ENCODE results near the gene GRAMD4.

Gene GRAMD4

DNA sequence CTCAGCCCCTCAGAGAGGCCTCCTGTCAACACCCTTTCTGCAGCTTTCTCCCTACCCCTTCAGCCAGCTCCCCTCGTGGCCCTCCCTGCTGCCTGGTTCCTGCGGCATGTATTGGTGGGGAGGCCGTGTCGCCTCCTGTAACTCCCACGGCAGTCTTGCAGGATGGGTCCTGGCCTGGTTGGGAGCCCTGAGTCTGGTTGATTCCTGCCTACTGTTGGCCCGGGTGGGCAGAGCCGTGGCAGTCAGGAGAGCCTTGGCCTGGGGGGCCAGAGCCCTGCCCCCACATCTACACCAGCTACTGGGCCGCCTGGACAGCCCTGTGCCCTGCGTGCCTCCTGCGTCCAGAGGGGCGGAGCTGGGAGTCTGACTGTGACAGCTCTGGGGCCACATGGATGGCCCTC lies 30.3 kb upstream of the GRAMD4 start:
- Histone ChIP-seq H3K27me3 (ENCODE audit: insufficient read depth, low read length) (no peaks in the 10 kb centered on the region), H3K9me2 (ENCODE audit: low read depth, low read length) (no peaks in the 10 kb centered on the region), H3K4me2 (ENCODE audit: low read length) (peak overlapping the region; percentile 61), H3F3A (ENCODE audit: insufficient read depth, low read length) (no peaks in the 10 kb centered on the region), H3K4me1 (ENCODE audit: insufficient read depth, low read length, severe bottlenecking) (peaks cover 70% of the 10 kb centered on the region), H3K9ac (ENCODE audit: low read length) (peak overlapping the region; percentile 49; the same call in 1 of the 2 replicates), H4K20me1 (ENCODE audit: insufficient read depth, low read length) (no peaks in the 10 kb centered on the region), H3K4me3 (ENCODE audit: low read depth, low read length, poor library complexity, severe bottlenecking) (peak overlapping the region; percentile 47), H2AFZ (ENCODE audit: low read length) (no peak overlapping the region), H3K79me2 (ENCODE audit: insufficient read depth, low read length) (no peaks in the 10 kb centered on the region), H3K27ac (ENCODE audit: low read depth, low read length, poor library complexity, severe bottlenecking) (peak overlapping the region; percentile 70), H3K36me3 (ENCODE audit: insufficient read depth, low read length) (no peaks in the 10 kb centered on the region), H3K9me3 (ENCODE audit: low read length) (no peaks in the 10 kb centered on the region)
- no peak for TF ChIP-seq EZH2 (IDR thresholded peaks at IDR 0.05; ENCODE audit: borderline replicate concordance, low read length)
- TF ChIP-seq, protein P1, sequence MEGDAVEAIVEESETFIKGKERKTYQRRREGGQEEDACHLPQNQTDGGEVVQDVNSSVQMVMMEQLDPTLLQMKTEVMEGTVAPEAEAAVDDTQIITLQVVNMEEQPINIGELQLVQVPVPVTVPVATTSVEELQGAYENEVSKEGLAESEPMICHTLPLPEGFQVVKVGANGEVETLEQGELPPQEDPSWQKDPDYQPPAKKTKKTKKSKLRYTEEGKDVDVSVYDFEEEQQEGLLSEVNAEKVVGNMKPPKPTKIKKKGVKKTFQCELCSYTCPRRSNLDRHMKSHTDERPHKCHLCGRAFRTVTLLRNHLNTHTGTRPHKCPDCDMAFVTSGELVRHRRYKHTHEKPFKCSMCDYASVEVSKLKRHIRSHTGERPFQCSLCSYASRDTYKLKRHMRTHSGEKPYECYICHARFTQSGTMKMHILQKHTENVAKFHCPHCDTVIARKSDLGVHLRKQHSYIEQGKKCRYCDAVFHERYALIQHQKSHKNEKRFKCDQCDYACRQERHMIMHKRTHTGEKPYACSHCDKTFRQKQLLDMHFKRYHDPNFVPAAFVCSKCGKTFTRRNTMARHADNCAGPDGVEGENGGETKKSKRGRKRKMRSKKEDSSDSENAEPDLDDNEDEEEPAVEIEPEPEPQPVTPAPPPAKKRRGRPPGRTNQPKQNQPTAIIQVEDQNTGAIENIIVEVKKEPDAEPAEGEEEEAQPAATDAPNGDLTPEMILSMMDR (IDR thresholded peaks at IDR 0.05; ENCODE audit: low read length): no peak

DNA sequence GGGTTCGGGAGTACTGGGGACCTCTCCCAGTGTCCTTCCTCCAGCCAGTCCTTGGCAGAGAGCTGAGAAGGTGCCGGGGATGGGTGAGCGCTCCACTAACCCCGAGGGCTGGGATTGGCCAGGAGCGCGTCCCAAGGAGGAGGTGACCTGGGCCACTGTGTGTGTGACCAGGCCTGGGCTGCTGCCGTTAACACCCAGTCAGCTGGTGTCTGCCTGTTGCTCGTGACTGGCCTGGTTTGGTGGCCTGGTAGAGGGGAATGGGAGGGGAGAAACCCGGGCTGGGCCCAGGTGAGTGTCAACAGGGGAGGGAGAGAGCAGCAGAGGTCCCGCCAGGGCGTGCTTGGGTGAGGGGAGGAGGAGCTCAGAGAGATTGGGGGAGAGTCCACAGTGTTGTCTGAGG lies 29.9 kb upstream of the GRAMD4 start:
- H3K9me2 ChIP-seq (ENCODE audit: low read depth, low read length): no peaks in the 10 kb centered on the region
- peak overlapping the region; percentile 61; the same call in 1 of the 2 replicates for H3K4me2 ChIP-seq (ENCODE audit: low read length)
- H3K27ac ChIP-seq (ENCODE audit: low read depth, low read length, poor library complexity, severe bottlenecking): peak overlapping the region; percentile 70
- H3K36me3 ChIP-seq (ENCODE audit: insufficient read depth, low read length): no peaks in the 10 kb centered on the region
- H3F3A ChIP-seq (ENCODE audit: insufficient read depth, low read length): no peaks in the 10 kb centered on the region
- H3K4me1 ChIP-seq (ENCODE audit: insufficient read depth, low read length, severe bottlenecking): peaks cover 70% of the 10 kb centered on the region
- H4K20me1 ChIP-seq (ENCODE audit: insufficient read depth, low read length): no peaks in the 10 kb centered on the region
- H3K27me3 ChIP-seq (ENCODE audit: insufficient read depth, low read length): no peaks in the 10 kb centered on the region
- H3K9me3 ChIP-seq (ENCODE audit: low read length): no peaks in the 10 kb centered on the region
- no peak overlapping the region for H3K4me3 ChIP-seq (ENCODE audit: low read depth, low read length, poor library complexity, severe bottlenecking)
- TF ChIP-seq, protein P1 (IDR thresholded peaks at IDR 0.05; ENCODE audit: low read length): no peak
- no peak for TF ChIP-seq EZH2 (IDR thresholded peaks at IDR 0.05; ENCODE audit: borderline replicate concordance, low read length)
- no peak overlapping the region; the same call in 1 of the 2 replicates for H3K9ac ChIP-seq (ENCODE audit: low read length)
- H2AFZ ChIP-seq (ENCODE audit: low read length): no peak overlapping the region
- H3K79me2 ChIP-seq (ENCODE audit: insufficient read depth, low read length): no peaks in the 10 kb centered on the region

DNA sequence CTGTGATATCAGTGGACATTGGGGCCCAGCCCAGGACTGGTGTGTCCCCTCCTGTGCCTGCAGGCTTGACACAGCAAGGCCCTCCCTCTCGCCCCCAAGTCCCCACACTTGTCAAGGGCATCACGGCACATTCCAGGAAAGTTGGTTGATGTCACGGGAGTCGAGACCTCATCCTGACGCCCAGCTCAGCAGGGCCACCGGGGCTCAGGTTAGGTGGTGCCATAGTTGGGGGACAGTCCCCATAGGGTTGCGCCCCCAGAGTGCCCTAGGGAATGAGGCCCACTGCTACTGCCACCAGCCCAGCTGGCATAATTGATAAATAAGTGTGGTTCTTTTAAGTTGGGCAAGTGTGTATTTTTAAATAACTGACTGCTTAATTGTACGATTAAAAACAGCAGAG lies 28.3 kb upstream of the GRAMD4 start:
- H3K9me2 ChIP-seq (ENCODE audit: low read depth, low read length): no peaks in the 10 kb centered on the region
- peak overlapping the region; percentile 40; the same call in 1 of the 2 replicates for H3K4me2 ChIP-seq (ENCODE audit: low read length)
- peaks cover 66% of the 10 kb centered on the region for H3K4me1 ChIP-seq (ENCODE audit: insufficient read depth, low read length, severe bottlenecking)
- H3K27me3 ChIP-seq (ENCODE audit: insufficient read depth, low read length): no peaks in the 10 kb centered on the region
- H4K20me1 ChIP-seq (ENCODE audit: insufficient read depth, low read length): no peaks in the 10 kb centered on the region
- H3K9me3 ChIP-seq (ENCODE audit: low read length): no peaks in the 10 kb centered on the region
- no peaks in the 10 kb centered on the region for H3F3A ChIP-seq (ENCODE audit: insufficient read depth, low read length)
- peak overlapping the region; percentile 67 for H3K27ac ChIP-seq (ENCODE audit: low read depth, low read length, poor library complexity, severe bottlenecking)
- no peak overlapping the region for H2AFZ ChIP-seq (ENCODE audit: low read length)
- H3K36me3 ChIP-seq (ENCODE audit: insufficient read depth, low read length): no peaks in the 10 kb centered on the region
- no peak for TF ChIP-seq EZH2 (IDR thresholded peaks at IDR 0.05; ENCODE audit: borderline replicate concordance, low read length)
- TF ChIP-seq, protein P1 (IDR thresholded peaks at IDR 0.05; ENCODE audit: low read length): no peak
- no peak overlapping the region; the same call in 1 of the 2 replicates for H3K9ac ChIP-seq (ENCODE audit: low read length)
- no peaks in the 10 kb centered on the region for H3K79me2 ChIP-seq (ENCODE audit: insufficient read depth, low read length)
- peak overlapping the region; percentile 27 for H3K4me3 ChIP-seq (ENCODE audit: low read depth, low read length, poor library complexity, severe bottlenecking)

All from OCI-LY1 (cell line).